ENCODE data around the gene FAM53B.

Gene FAM53B

DNA sequence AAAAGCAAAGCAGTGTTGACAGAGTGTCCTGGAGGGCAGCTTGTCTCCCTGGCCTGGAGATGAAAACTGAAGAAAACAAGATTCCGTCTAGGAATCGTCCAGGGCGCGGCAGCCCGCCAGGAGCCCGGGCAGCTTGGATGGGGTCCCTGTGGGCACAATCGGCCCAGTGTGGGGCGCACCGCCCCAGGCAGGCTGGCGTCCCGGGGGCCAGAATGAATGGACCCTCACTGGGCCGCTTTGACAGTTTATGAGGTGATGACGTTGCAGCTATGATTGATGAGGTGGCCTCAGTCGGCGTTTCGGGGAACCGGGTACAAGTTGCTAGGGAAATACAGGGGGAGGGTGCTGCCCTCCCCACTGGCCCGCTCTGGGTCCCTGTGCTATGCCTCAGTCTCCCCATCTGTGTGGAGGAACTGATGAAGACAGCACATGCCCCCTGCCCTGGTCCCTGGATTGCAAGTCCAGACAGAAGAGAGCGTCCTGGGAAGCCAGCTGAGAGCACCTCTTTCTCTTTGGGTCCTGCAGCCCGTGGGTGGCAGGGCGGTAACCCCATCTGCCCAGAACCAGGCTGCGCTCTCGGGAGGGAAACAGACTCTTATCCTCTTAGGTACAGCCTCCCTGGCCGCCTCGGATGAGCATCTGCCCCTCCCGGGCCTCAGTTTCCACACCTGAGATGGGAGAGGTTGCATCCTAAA lies 151.3 kb downstream of the FAM53B start:
- in situ Hi-C loops (cut with HindIII; ENCODE audit: low sequenced_read_pairs): no loop called here

DNA sequence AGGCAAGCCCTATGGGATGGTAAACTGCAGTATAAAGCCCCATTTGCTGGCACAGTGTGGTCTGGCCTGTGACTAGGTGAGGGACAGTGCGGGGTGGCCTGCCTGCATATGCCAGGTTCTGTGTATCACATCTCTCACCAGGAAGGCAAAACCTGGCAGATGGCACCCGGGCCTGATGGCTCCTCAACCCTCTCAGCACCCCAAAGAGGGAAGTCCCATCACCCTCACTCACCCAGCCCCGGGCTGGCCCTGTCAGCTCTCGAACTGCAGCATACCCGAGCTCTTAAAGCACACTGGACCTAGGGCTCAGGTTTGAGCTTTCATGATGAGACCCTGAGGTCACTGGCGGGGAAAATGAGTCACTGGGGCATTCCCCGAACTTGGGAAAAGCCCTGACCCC lies 152.1 kb downstream of the FAM53B start:
- in situ Hi-C loops (cut with HindIII; ENCODE audit: low sequenced_read_pairs): no loop called here

DNA sequence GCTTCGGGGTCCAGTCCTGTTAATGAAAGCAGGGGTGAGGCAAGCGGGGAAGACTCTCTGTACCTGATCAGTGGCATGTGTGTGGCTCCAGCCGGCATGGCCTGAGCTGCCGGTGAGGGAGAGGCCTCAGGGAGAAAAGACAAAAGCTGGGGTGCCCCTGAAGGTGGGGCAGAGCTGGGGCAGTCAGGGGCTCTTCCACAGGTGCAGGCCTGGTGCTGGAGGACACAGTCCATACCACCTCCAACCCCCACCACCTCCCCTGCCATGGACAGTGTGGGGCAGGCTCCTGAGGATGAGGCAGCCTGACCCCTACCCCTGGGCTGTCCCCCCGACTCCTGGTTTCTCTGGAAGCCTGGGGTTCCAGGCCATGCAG lies 153.1 kb downstream of the FAM53B start:
- in situ Hi-C loops (cut with HindIII; ENCODE audit: low sequenced_read_pairs): no loop called here

DNA sequence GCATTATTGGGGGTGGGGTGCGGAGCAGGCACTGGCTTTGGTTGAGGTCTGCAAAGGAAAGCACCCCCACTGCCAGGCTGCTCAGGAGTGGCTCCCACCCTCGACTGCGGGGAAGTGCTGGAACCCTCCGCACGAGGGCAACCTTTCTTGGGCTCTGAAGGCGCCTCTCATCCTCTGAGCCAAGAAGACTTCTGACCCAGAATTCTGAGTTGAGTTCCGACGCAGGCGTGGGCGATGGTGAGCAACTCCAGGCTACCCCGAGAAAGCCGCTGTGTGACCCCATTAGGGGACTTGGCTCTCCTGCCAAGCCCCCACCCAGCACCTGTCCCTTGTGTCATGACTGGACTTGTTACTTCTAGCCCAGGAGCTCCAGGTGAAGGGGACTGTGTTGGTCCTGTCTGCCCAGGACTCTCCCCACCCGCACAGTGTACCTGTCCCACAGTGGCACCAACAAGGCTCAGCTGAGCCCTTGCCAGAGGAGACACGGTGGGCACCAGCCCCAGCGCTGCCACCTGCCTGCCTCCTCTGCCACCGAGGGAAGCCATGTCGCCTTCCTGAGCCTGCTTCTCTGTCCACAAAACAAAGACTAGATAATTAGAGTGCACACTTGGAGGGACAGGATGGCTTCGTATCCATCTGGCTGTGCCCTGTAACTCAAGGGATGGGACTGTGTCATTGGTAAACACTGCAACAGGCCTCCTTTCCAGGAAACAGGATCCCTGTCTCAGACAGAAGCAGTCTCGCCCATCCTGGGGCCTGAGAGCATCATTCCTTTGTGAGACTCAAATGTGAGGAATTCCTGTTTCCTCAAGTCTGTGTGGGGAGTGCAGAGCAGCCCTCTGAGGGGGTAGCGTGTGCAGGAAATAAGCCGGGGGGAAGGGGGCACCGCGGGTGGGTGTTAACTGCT lies 153.7 kb downstream of the FAM53B start:
- in situ Hi-C loops (cut with HindIII; ENCODE audit: low sequenced_read_pairs): no loop called here

DNA sequence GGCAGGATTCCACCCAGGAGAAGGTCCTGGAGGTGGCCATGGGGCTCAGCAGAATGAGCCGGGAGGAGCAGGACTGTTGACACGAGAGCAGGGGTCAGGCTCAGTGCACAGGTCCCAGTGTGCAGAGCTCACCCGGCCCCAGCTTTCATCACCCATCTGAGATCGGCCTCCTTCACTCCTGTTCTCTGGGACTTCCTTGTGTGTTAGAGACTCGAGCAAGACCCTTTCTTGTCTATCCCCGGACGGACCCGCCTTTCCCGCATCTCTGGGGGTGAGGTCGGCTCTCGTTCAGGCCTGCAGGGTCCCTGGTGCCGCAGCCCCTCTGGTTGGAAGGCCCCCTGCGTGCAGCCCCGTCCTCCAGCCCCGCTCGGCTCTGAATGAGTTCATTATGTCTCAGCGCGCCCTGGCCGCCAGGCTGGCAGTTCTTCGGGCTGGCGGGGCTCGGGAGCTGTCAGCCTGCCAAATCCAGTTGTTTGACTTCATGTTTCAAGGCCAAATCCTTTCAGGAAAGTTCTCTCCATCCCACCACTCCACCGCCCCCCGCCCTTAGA lies 154.6 kb downstream of the FAM53B start:
- in situ Hi-C loops (cut with HindIII; ENCODE audit: low sequenced_read_pairs): loop anchor here (5.0 kb wide), 1 partner anchor 73 kb away; no protein-coding TSS in a partner anchor

DNA sequence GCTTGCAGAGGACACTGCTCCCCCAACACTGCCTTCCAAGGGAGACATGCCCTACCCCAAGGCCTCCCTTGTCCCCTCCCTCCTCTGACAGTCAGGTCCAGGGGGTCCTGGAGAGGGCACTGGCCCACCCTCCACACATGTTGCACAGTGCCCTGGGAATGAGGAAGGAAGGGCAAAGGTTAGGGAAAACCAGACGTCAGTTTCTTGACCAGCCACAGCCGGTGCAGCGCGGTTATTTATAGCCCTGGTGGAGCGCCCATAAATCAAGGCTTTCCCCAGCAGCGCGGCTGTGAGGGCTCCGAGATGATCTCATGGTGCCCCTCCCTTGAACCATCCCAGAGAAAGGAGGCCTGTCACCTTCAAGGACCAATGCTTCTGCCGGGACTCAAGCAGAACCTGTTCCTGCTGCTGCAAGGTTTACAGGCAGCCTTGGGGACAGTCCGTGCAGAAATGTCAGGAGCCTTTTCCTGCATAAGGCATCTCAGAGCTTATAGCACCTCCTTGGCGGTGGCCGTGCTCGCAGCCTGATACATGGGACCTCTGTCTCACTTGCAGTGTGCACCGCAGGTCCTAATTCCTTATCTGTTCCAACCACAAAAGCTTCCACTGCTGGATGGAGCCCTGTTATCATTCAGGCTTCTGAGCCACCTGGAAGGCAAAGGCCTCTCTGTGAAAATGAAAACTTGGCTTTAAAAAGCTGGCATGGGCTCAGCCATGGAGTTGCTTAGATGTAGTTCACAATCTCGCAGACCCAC lies 155.3 kb downstream of the FAM53B start:
- in situ Hi-C loops (cut with HindIII; ENCODE audit: low sequenced_read_pairs): loop anchor here (5.0 kb wide), 1 partner anchor 73 kb away; no protein-coding TSS in a partner anchor

DNA sequence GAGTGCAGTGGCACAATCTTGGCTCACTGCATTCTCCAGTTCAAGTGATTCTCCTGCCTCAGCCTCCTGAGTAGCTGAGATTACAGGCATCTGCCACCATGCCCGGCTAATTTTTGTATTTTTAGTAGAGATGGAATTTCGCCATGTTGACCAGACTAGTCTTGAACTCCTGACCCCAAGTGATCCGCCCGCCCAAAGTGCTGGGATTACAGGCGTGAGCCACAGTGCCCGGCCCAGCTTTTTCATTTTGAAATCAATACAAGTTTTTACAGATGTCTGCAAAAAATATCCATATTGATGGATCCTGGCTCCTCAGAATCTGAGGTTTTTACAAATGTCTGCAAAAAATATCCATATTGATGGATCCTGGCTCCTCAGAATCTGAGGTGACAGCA lies 155.8 kb downstream of the FAM53B start:
- in situ Hi-C loops (cut with HindIII; ENCODE audit: low sequenced_read_pairs): loop anchor here (5.0 kb wide), 1 partner anchor 74 kb away; no protein-coding TSS in a partner anchor

DNA sequence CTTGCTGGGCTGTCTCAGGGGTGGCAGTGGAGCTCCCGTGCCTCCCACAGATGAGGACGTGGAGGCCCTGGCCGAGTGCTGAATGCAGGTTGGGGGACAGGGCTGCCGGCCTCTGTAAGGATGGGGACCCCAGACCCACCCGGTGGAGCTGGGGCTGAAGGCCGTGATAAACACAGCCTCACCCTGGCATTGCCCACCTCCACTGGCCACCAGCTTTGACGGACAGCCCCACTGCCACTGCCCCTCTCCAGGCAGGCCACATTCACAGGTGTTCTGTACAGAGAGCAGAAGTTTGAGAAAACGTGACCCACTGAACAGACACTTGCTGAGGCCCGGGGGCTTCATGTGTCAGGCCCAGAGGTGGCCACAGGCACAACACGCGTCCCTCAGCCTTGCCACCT lies 156.4 kb downstream of the FAM53B start:
- in situ Hi-C loops (cut with HindIII; ENCODE audit: low sequenced_read_pairs): loop anchor here (5.0 kb wide), 1 partner anchor 74 kb away; no protein-coding TSS in a partner anchor

DNA sequence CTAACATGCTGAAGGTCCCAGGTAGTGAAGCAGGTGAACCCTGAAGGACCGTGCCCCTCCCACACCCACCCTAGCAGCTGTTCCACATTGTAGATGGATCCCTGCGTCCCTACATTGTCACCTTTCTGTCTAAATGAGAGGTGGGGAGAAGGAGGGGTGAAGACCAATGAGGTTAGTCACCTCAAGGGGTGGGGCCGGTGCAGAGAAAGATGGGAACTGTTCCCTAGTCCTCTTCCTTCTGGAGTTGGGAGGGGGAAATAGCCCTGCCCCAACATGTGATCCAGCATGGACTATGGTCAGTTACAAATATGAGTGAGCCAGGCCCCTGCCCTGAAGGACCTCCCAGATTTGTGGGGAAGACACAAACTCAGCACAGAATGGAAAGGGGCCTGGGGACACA lies 158.0 kb downstream of the FAM53B start:
- in situ Hi-C loops (cut with HindIII; ENCODE audit: low sequenced_read_pairs): loop anchor here (5.0 kb wide), 1 partner anchor 76 kb away; no protein-coding TSS in a partner anchor

DNA sequence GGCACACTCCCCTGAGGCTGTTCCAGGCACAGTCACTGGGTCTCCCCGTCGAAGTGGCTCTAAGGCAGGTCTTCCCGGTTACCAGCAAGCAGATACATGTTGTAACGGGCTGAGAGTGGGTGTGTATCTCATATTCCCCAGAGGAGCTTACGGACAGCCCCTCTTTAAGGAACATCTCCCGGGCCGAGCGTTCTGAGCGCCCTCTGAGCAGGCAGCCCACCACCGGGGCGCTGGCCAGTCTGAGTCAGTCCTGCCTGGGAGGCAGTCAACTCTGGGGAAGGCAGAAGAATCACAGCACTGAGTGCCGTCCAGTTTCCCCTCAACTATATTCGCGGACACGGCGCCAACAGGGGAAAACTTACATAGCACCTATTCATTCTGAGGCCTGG lies 165.2 kb downstream of the FAM53B start:
- in situ Hi-C loops (cut with HindIII; ENCODE audit: low sequenced_read_pairs): no loop called here

DNA sequence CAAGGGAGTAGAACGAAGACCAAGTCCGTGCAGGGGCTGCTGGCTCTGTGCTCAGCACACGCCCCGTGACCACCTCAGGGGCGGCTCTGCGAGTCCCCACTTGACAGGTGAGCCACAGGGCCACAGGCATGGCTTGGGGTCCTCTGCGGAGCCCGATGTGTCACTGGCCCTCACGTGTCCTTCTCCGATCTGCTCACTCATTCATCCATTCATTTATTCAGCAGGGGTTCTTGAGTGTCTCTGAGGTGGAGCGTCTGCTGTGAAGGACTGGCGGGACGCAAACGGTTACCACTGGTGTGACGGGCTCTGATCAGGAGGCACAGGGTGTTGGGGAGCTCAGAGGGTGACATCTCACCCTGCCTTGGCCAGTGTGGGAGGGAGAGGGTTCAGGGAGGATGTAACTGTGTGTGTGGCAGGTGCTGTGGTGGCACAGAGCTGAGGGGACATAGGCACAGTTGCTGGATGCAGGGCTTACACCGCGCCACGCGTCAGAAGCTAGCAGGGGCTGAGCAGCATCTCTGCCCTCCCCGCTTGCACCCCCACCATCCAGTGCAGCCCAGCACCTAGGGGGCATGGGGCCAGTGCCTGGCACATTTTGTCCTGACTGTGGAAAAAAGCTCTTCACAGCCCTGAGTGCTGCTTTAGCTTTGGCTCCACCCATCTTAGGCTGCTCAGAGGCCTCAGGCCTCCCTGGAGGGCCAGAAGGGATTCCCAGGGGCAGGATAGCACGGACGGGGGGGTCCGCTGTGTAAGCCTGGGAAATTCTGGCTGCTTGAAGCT lies 165.8 kb downstream of the FAM53B start:
- in situ Hi-C loops (cut with HindIII; ENCODE audit: low sequenced_read_pairs): no loop called here

DNA sequence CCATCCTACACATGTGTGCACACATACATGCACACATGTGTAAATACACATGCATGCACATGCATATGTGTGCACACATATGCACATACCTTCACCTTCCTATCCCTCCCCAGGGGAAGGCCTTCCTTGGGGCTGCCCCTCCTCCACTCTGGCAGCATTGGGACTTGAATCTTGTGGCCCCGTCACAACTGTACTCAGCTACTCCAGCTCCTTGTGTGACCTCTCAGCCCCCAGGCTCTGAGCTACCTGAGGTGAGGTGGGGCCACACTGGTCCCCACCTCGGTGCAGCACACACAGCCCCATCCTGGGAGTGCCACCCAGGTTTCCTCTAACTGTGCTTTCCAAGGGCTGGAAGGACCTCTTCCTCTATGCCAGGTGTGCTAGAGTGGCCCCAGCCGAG lies 166.5 kb downstream of the FAM53B start:
- in situ Hi-C loops (cut with HindIII; ENCODE audit: low sequenced_read_pairs): no loop called here

DNA sequence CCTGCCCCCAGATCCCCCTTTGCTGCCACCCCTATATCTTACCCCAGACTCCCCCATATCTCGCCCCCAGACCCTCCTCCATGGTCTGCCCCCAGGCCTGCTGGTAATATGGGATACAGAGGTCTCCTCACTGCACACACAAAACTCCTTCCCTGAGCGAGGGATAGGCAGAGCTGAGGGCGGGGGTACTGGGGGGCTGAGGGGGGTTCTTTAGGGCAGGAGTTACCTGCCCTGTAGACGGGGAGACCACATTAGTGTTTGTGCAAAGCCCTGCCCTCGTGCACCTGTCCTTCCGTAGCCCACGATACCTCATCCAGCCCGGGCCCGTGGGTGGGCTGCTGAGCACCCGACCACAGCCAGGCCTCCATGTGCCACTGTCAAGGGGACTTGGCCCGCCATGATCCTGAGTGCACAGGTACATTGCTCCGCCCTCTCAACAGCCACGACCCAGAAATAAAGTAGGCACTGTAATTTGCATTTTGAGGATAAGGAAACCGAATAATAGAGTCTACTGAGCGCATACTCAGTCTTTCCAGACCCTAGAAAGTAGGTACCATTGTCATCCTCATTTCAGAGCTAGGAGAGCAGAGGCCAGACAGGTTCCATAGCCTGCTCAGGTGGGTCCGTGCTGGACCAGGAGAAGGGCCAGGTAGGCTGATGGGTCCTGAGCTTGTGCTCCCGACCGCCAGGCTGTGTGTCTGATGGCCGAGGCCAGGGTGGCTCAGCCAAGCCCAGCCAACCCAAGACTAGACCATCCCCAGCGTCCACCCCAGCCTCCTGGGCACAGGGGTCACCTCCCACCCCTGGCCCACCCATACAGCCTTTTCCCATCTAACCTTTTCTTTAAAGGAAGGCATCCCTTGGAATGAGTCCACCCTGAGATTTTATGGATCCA lies 167.4 kb downstream of the FAM53B start:
- in situ Hi-C loops (cut with HindIII; ENCODE audit: low sequenced_read_pairs): no loop called here

DNA sequence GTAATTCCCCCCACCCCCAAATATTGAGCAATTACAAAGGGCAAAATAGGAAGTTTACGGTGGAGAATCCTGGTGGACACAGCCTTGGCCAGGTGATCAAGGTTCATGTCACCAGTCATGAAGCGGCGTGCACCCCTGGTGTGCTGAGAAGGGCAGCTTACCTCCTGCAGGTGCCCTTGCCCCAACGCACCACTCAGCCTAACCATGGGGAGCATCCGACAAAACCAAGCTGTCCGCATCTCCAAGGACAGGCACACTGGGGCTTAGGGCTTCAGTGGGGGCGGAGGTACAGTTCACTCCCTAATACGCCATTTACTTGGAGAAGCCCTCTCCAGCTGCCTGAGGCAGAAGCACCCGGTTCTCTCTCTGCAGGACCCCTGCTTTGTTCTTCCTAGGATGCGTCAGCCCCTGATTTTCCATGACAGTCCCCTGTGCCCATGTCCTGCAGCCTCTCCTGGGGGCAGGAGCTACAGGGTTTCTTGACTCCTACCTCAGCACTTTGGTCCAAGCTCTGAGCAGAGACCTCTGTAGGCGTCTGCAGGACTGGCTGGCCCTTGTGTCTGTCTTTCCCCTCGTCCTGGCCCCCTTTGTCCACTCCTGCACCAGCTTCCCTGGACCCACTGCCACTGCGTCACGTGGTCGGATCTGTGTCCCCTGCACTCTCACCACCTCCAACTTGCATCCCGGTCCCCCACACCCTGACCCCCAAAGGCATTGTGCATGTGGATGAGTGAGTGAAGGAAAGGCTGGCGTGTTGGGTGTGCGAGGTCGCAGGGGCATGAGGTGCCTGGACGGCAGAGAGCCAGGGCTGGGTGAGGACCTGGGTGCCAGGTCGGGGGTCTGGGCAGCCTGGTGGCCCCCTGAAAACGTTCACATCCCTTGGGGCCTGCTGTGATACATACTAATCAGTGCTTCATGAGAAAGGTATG lies 168.8 kb downstream of the FAM53B start:
- in situ Hi-C loops (cut with HindIII; ENCODE audit: low sequenced_read_pairs): no loop called here

DNA sequence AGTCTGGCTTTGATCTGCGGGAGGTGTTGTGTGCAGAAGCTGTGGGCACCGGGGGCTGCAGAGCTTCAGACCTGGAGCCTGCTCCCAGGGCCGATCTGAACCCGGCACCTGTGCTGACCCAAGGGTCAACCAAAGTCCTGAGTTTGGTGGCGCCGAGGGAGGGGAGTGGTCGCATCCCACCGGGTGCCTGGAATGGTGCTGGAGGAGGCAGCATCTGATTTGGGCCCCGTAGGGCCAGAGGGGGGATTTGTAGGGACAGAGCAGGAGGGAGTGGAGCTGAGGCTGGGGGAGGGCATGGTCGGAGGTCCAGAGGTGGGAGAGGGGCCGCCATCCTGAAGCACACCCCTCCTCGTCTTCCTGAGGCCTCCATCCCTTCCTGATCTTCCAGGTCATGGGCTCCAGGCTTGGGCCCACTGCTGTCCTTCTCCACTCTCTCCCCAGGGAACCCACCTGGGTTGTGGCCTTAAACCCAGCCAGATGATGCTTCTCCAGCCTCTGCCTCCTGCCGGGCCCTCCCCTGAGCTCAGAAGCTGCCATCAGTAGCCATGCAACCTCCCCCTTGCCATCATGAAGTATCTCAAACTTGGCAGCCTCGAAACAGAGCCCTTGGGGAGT lies 169.6 kb downstream of the FAM53B start:
- in situ Hi-C loops (cut with HindIII; ENCODE audit: low sequenced_read_pairs): no loop called here

DNA sequence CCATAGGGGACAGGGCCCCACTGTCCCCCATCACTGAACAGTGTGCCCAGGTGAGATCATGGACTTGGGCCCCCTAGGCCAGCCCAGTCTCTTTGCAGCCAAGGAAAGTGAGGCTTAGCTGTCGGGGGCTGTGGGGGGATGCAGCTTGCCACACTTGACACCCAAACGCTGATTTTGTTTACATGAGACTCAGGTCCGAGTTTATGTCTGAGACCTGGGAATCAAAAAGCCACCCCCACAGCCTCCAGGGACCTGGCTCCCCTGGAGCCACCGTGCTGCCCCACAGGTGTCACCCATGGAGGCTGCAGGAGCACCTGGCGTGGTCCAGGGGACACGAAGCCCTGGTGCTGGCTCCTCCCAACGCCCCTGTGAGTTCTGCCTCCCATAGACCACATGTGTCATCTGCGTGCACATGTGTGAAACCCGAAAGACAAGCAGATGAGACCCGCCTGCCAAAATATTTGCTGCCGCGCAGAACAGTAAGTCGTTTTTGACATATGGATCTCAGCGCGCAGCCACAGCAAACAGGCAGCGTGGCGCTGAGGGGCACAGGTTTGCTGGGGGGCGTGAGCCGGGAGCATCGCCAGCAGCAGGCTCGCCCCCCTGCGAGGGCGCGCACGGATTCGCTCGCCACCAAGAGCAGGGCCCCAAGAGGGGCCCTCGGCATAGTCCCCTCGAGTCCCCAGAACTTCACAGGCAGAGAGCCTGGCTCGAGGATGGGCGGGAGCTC lies 170.3 kb downstream of the FAM53B start:
- in situ Hi-C loops (cut with HindIII; ENCODE audit: low sequenced_read_pairs): no loop called here

DNA sequence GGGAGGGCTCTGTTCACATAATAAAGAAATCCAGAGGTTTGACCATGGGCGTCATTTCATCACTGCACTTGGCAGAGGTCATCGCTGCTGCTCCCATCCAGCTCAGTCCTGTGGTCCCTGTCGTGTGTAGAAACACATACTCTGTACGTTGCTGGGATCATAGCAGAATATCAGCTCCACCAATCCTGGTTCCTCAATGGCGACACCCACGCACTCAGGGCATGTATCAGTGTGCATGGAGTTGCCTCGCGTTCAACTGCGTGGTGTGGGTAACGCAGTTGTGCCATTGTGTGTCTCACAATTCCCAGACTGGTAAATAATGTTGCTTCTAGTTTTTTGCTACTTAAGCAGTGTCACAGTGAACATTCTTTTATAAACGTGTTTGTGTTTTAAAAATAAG lies 171.4 kb downstream of the FAM53B start:
- in situ Hi-C loops (cut with HindIII; ENCODE audit: low sequenced_read_pairs): no loop called here
